ENCODE measurements around the gene RAB40A.

- no peak for TF ChIP-seq CTCF (IDR thresholded peaks at IDR 0.05)
- no peak for TF ChIP-seq POLR2A (IDR thresholded peaks at IDR 0.05)
Measured at GRCh38 chrX:103524747-103525146, 5.5 kb upstream of the RAB40A start.

All from testis (tissue), 2 donors.